HepG2 (cell line): ENCODE data around the gene GON7. TPM values are rescaled to one million over a fixed set of nuclear protein-coding genes. Genes with fewer than 3 reads are reported as not detected.

ENCODE experiments used
- KDM2A ChIP-seq: sonication (generic); formaldehyde crosslinking; IDR thresholded peaks from 2 replicates; pipeline ENCODE4 v1.4.0; 2020; ENCODE audit warnings: low read depth, missing genetic modification reagents, borderline replicate concordance
- REL ChIP-seq: sonication (generic); formaldehyde crosslinking; conservative IDR thresholded peaks from 2 replicates; pipeline ENCODE4 v1.8.0; 2022; ENCODE audit warnings: mild to moderate bottlenecking, missing genetic modification reagents, moderate library complexity
- SRSF4 ChIP-seq: fragments of 200-400 bp; formaldehyde crosslinking; IDR thresholded peaks from one replicate; pipeline ENCODE4 v1.6.1; 2018; ENCODE audit warnings: mild to moderate bottlenecking, low read depth, low read length, moderate library complexity; ENCODE audit not compliant: poor library complexity, severe bottlenecking
- TCF12 ChIP-seq, 2 experiments: fragments of 450-650 bp in 1 of 2; sonication (generic) in 1 of 2; formaldehyde crosslinking in 1 of 2; IDR thresholded peaks; 2 replicates each; pipeline versions ENCODE4 v1.6.1 to v1.8.0; 2017 to 2022; ENCODE audit warnings: antibody characterized with exemption in 1 of 2, mild to moderate bottlenecking in 1 of 2, missing genetic modification reagents in 1 of 2, moderate library complexity in 1 of 2
- TOPORS ChIP-seq: sonication (generic); formaldehyde crosslinking; IDR thresholded peaks from 2 replicates; pipeline ENCODE4 v1.8.0; 2023; ENCODE audit warnings: mild to moderate bottlenecking, missing genetic modification reagents
- TSC22D2 ChIP-seq: sonication (generic); formaldehyde crosslinking; IDR thresholded peaks from 2 replicates; pipeline ENCODE4 v1.5.1; 2020; ENCODE audit warnings: missing genetic modification reagents, mild to moderate bottlenecking, borderline replicate concordance
- ZBTB49 ChIP-seq: sonication (generic); formaldehyde crosslinking; IDR thresholded peaks from 2 replicates; pipeline ENCODE4 v1.4.0; 2020; ENCODE audit warnings: missing genetic modification reagents, borderline replicate concordance
- ZBTB8A ChIP-seq: sonication (generic); formaldehyde crosslinking; IDR thresholded peaks from 2 replicates; pipeline ENCODE4 v1.4.0; 2020; ENCODE audit warnings: mild to moderate bottlenecking, low read depth, missing genetic modification reagents, borderline replicate concordance
- ZNF143 ChIP-seq: sonication (generic); formaldehyde crosslinking; IDR thresholded peaks from 2 replicates; pipeline ENCODE4 v1.4.0; 2020; ENCODE audit warnings: missing genetic modification reagents
- ZNF18 ChIP-seq: sonication (generic); formaldehyde crosslinking; IDR thresholded peaks from 2 replicates; pipeline ENCODE4 v1.8.0; 2022; ENCODE audit warnings: mild to moderate bottlenecking, missing genetic modification reagents; ENCODE audit not compliant: insufficient replicate concordance
- ZNF350 ChIP-seq: sonication (generic); formaldehyde crosslinking; IDR thresholded peaks from 2 replicates; pipeline ENCODE4 v1.4.0; 2020; ENCODE audit warnings: mild to moderate bottlenecking, low read depth, missing genetic modification reagents, borderline replicate concordance
- ZNF841 ChIP-seq: sonication (generic); formaldehyde crosslinking; IDR thresholded peaks from 2 replicates; pipeline ENCODE4 v1.8.1; 2023; ENCODE audit warnings: missing genetic modification reagents, borderline replicate concordance
- polyA plus RNA-seq, 8 experiments: library from polyadenylated mRNA; depleted of rRNA in 3 of 8; stranded (reverse) in 7 of 8; unstranded in 1 of 8; fragments of >200 nt; fragmentation: Illumina TruSeq in 4 of 8; extraction: Trizol in 4 of 8; gene quantifications; 2 replicates each; pipeline versions ENCODE4 v1.2.1 to v1.2.3, GENCODE V29; 2011 to 2016; ENCODE audit warnings: low read depth in 4 of 8, missing spikeins in 1 of 8, mixed read lengths in 1 of 8; ENCODE audit not compliant: insufficient read depth in 1 of 8
- total RNA-seq, 5 experiments: library from RNA; depleted of rRNA; stranded (reverse); fragments of >200 nt; fragmentation: Illumina TruSeq; extraction: Trizol; gene quantifications; 2 replicates each; pipeline ENCODE4 v1.2.3, GENCODE V29; 2016; ENCODE audit warnings: low read depth in 1 of 5
- TF ChIP-seq, protein P1 (sequence below): sonication (generic); formaldehyde crosslinking; IDR thresholded peaks from 2 replicates; pipeline ENCODE4 v1.4.0; 2020; ENCODE audit warnings: mild to moderate bottlenecking, missing genetic modification reagents

The GON7 gene
- total and polyA plus RNA-seq, 2 of the 13 experiments (the other 11 are each of a cell fraction or from before 2014, with no cell fraction given) = 11.9 to 28.0 TPM

DNA sequence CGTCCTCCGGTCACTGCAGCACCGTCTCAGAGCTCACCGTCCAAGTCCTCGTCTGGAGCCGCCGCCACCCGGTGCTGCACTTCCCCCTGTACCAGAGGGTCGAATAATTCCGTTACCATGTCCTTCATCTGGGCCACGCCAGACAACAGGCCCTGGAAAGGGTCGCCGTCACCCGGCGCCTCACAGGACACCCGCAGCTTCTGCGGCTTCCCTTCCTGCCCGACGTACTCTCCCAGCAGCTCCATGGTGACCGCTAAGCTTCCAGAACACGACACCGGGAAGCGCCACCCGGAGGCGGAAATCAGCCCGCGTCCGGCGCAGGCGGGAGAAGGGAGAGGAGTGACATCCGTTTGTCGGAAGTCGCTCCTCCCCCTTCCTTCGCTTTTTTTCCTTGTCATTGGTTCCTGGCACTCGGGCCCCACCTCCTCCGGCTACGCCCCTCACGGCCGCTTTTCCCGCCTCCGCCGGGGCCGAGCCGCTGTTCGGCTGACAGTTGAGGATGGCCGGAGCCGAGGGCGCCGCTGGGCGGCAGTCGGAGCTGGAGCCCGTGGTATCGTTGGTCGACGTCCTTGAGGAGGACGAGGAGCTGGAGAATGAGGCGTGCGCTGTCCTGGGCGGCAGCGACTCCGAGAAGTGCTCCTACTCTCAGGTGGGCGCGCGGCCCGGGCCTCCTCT, at the start of gene GON7, which contains the start of gene UBR7 (continued):
- TF ChIP-seq ZBTB8A (CRISPR knock-in tag) (no peak), TOPORS (CRISPR knock-in tag) (peak; percentile 64; the same call in 1 of the 2 replicates), ZNF350 (CRISPR knock-in tag) (peak; percentile 70; the same call in 1 of the 2 replicates), ZNF18 (CRISPR knock-in tag) (peak; percentile 55), ZNF143 (CRISPR knock-in tag) (peak; percentile 58; the same call in 1 of the 2 replicates), REL (CRISPR knock-in tag) (no peak; the same call in 1 of the 2 replicates), TCF12 (IDR thresholded peaks at IDR 0.05) (no peak), TCF12 (CRISPR knock-in tag; IDR thresholded peaks at IDR 0.05) (peak; percentile 59; the same call in 1 of the 2 replicates), ZBTB49 (CRISPR knock-in tag) (no peak), TSC22D2 (no peak), KDM2A (CRISPR knock-in tag) (peak; percentile 93), SRSF4 (no peak), ZNF841 (no peak)
- TF ChIP-seq, protein P1, sequence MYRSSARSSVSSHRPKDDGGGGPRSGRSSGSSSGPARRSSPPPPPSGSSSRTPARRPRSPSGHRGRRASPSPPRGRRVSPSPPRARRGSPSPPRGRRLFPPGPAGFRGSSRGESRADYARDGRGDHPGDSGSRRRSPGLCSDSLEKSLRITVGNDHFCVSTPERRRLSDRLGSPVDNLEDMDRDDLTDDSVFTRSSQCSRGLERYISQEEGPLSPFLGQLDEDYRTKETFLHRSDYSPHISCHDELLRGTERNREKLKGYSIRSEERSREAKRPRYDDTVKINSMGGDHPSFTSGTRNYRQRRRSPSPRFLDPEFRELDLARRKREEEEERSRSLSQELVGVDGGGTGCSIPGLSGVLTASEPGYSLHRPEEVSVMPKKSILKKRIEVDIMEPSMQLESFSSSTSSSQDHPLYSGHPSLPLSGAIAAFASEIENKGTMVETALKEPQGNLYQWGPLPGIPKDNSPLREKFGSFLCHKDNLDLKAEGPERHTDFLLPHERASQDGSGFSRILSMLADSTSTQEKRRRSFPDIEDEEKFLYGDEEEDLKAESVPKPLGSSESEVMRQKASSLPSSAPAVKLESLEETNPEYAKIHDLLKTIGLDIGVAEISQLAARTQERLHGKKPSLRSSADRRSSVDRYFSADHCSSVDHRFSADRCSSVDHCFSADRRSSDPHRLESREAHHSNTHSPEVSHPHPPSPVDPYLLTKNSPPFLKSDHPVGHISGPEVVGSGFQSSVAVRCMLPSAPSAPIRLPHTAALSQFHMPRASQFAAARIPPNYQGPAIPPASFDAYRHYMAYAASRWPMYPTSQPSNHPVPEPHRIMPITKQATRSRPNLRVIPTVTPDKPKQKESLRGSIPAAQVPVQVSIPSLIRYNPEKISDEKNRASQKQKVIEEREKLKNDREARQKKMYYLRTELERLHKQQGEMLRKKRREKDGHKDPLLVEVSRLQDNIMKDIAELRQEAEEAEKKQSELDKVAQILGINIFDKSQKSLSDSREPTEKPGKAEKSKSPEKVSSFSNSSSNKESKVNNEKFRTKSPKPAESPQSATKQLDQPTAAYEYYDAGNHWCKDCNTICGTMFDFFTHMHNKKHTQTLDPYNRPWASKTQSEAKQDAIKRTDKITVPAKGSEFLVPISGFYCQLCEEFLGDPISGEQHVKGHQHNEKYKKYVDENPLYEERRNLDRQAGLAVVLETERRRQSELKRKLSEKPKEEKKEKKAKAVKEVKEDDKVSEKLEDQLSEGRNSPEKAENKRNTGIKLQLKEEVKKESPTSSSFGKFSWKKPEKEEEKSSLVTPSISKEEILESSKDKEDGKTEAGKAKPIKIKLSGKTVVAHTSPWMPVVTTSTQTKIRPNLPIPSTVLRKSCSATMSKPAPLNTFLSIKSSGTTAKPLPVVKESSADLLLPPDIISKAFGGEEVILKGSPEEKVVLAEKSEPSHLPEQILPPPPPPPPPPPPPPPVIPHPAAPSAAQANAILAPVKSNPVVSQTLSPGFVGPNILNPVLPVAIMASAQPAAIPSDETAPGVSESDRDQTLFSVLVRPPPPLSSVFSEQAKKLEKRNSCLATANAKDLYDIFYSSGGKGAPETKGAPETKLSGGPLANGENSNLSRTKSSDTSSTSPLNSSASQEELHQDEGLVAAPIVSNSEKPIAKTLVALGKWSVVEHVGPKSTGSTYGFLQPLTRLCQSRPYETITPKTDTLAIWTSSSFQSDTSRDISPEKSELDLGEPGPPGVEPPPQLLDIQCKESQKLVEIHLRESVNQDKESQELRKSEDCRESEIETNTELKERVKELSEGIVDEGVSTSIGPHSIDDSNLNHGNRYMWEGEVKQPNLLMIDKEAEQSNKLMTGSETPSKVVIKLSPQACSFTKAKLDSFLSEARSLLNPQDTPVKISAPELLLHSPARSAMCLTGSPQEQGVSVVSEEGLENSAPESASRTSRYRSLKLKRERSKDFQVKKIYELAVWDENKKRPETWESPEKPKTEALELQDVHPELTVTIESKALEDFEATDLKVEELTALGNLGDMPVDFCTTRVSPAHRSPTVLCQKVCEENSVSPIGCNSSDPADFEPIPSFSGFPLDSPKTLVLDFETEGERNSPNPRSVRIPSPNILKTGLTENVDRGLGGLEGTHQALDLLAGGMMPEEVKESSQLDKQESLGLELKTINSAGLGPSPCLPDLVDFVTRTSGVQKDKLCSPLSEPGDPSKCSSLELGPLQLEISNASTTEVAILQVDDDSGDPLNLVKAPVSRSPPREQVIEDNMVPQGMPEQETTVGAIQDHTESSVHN (CRISPR knock-in tag) = no peak
